ENCODE data around the gene SULT1C2. TPM values are rescaled to one million over a fixed set of nuclear protein-coding genes. Genes with fewer than 3 reads are reported as not detected.
A peak's percentile ranks its signal among the peaks of the same experiment; 100 is the strongest.

Gene SULT1C2
- total RNA-seq, 6 experiments from 2014 or later = not detected

- Mint-ChIP-seq H3K4me3 (no peak overlapping the region), H3K27me3 (ENCODE audit: insufficient read depth) (no peaks in the 10 kb centered on the region; the same call in none of the 2 replicates), H3K9me3 (no peaks in the 10 kb centered on the region), H3K27ac (no peak overlapping the region), H3K36me3 (ENCODE audit: low read depth) (no peaks in the 10 kb centered on the region), H3K4me1 (ENCODE audit: low read depth) (no peaks in the 10 kb centered on the region)
- no peak for DNase-seq
- TF ChIP-seq CTCF (IDR thresholded peaks at IDR 0.05) = no peak
These were observed 1.5 kb upstream of the SULT1C2 start for GRCh38 chr2:108287169-108287568.

GRCh38 chr2:108293850-108294249 is 5.2 kb downstream of the SULT1C2 start:
- DNase-seq = no peak
- Mint-ChIP-seq H3K36me3 (ENCODE audit: low read depth) (no peaks in the 10 kb centered on the region; the same call in 1 of the 2 replicates), H3K4me1 (ENCODE audit: low read depth) (peaks cover 22% of the 10 kb centered on the region), H3K27ac (no peak overlapping the region), H3K9me3 (peaks cover 5% of the 10 kb centered on the region; the same call in 1 of the 2 replicates), H3K27me3 (ENCODE audit: insufficient read depth) (no peaks in the 10 kb centered on the region; the same call in none of the 2 replicates), H3K4me3 (no peak overlapping the region)
- TF ChIP-seq CTCF (IDR thresholded peaks at IDR 0.05) = no peak

GRCh38 chr2:108297436-108298141 is 8.9 kb downstream of the SULT1C2 start:
- H3K9me3 Mint-ChIP-seq = peaks cover 5% of the 10 kb centered on the region; the same call in 1 of the 2 replicates

GRCh38 chr2:108301558-108301957 is 12.9 kb downstream of the SULT1C2 start:
- no peaks in the 10 kb centered on the region; the same call in 1 of the 2 replicates for H3K36me3 Mint-ChIP-seq (ENCODE audit: low read depth)
- H3K27me3 Mint-ChIP-seq (ENCODE audit: insufficient read depth) = no peaks in the 10 kb centered on the region; the same call in 1 of the 2 replicates
- no peak overlapping the region for H3K27ac Mint-ChIP-seq
- no peak for TF ChIP-seq CTCF (IDR thresholded peaks at IDR 0.05)
- H3K4me3 Mint-ChIP-seq = no peak overlapping the region
- DNase-seq = no peak
- H3K9me3 Mint-ChIP-seq = peaks cover 5% of the 10 kb centered on the region; the same call in 1 of the 2 replicates
- peaks cover 39% of the 10 kb centered on the region for H3K4me1 Mint-ChIP-seq (ENCODE audit: low read depth)

More at GRCh38 chr2:108297436-108298141, 8.9 kb downstream of the SULT1C2 start:
- Mint-ChIP-seq H3K27ac (peak overlapping the region; percentile 77), H3K4me1 (ENCODE audit: low read depth) (peaks cover 33% of the 10 kb centered on the region), H3K36me3 (ENCODE audit: low read depth) (no peaks in the 10 kb centered on the region; the same call in 1 of the 2 replicates), H3K4me3 (peak overlapping the region; percentile 37; the same call in 1 of the 2 replicates), H3K27me3 (ENCODE audit: insufficient read depth) (no peaks in the 10 kb centered on the region; the same call in none of the 2 replicates)
- TF ChIP-seq CTCF (IDR thresholded peaks at IDR 0.05) = no peak
- DNase-seq = peak; percentile 74

- Mint-ChIP-seq H3K36me3 (ENCODE audit: low read depth) (no peaks in the 10 kb centered on the region), H3K4me3 (no peak overlapping the region), H3K9me3 (no peaks in the 10 kb centered on the region), H3K27me3 (ENCODE audit: insufficient read depth) (peaks cover 2% of the 10 kb centered on the region), H3K4me1 (ENCODE audit: low read depth) (peaks cover 17% of the 10 kb centered on the region), H3K27ac (no peak overlapping the region)
- TF ChIP-seq CTCF (IDR thresholded peaks at IDR 0.05) = no peak
- DNase-seq = no peak
These were observed 16.3 kb downstream of the SULT1C2 start for GRCh38 chr2:108304975-108305374.
